Islet precursor cell (in vitro differentiated cells): ENCODE results near the gene LRRC53.

ENCODE experiments used
- DNase-seq: peaks from one replicate; pipeline ENCODE4 v3.0.0-alpha.2; 2018

The LRRC53 gene

GRCh38 chr1:74429580-74429979 is 82.8 kb downstream of the LRRC53 start:
- DNase-seq: no peak

- no peak for DNase-seq
Measured at GRCh38 chr1:74427681-74428080, 84.7 kb downstream of the LRRC53 start.

- DNase-seq: no peak
Measured at GRCh38 chr1:74426208-74426937, 86.0 kb downstream of the LRRC53 start.

GRCh38 chr1:74425676-74426075 is 86.7 kb downstream of the LRRC53 start:
- no peak for DNase-seq

- DNase-seq: no peak
Measured at GRCh38 chr1:74423471-74423870, 88.9 kb downstream of the LRRC53 start.

GRCh38 chr1:74422421-74423292 is 89.8 kb downstream of the LRRC53 start:
- DNase-seq: no peak

- no peak for DNase-seq
Measured at GRCh38 chr1:74420467-74420866, 91.9 kb downstream of the LRRC53 start.
